Fibroblast of villous mesenchyme (primary cell): ENCODE measurements around the gene WDR91. TPM values are rescaled to one million over a fixed set of nuclear protein-coding genes. Genes with fewer than 3 reads are reported as not detected.

Experiments
- DNase-seq: peaks from one replicate; pipeline ENCODE4 v3.0.0-alpha.2; 2010; ENCODE audit warnings: low read depth
- H3K4me3 ChIP-seq: 2 replicates; pipeline ENCODE4 v1.5.1; 2011; ENCODE audit warnings: low read depth, mild to moderate bottlenecking, low read length
- CTCF ChIP-seq: IDR thresholded peaks from 2 replicates; pipeline ENCODE4 v1.5.1; 2012; ENCODE audit warnings: low read depth, mild to moderate bottlenecking, low read length; ENCODE audit not compliant: insufficient read depth
- small RNA-seq: library from RNA; depleted of rRNA; stranded (forward); fragments of <200 nt; gene quantifications from one replicate; pipeline ENCODE3, GENCODE V24; 2012
- total RNA-seq: library from RNA; depleted of rRNA; stranded (reverse); fragments of >200 nt; gene quantifications from 2 replicates; pipeline ENCODE4 v1.2.3, GENCODE V29; 2012

Gene WDR91
- total RNA-seq, 1 donor: 4.3 TPM

- no peak overlapping the region for H3K4me3 ChIP-seq
- TF ChIP-seq CTCF: no peak
- DNase-seq: no peak
These were observed 67.2 kb downstream of the WDR91 start for GRCh38 chr7:135143885-135144668.

Small RNAs within 50 kb of the gene (small RNA-seq; reads per million reads assigned to genes)
- gene MIR6509: 0.28 reads per million

Other genes starting within 250 kb of the WDR91 start
- 1.3 and 1.6 TPM in 2 replicates for gene AGBL3, start 225.0 kb downstream of the WDR91 start, total RNA-seq
- 3.5 and 5.2 TPM in 2 replicates for gene TMEM140, start 63.5 kb downstream of the WDR91 start, total RNA-seq
- 32.5 and 34.1 TPM in 2 replicates for gene CYREN, start 40.8 kb downstream of the WDR91 start, total RNA-seq
- gene STRA8, start 22.3 kb upstream of the WDR91 start, total RNA-seq: not detected in 2 replicates